ENCODE results near the gene CACNA2D4. TPM values are rescaled to one million over a fixed set of nuclear protein-coding genes. Genes with fewer than 3 reads are reported as not detected.

Gene CACNA2D4
- total RNA-seq, 1 experiment from 2014 or later = not detected

DNA sequence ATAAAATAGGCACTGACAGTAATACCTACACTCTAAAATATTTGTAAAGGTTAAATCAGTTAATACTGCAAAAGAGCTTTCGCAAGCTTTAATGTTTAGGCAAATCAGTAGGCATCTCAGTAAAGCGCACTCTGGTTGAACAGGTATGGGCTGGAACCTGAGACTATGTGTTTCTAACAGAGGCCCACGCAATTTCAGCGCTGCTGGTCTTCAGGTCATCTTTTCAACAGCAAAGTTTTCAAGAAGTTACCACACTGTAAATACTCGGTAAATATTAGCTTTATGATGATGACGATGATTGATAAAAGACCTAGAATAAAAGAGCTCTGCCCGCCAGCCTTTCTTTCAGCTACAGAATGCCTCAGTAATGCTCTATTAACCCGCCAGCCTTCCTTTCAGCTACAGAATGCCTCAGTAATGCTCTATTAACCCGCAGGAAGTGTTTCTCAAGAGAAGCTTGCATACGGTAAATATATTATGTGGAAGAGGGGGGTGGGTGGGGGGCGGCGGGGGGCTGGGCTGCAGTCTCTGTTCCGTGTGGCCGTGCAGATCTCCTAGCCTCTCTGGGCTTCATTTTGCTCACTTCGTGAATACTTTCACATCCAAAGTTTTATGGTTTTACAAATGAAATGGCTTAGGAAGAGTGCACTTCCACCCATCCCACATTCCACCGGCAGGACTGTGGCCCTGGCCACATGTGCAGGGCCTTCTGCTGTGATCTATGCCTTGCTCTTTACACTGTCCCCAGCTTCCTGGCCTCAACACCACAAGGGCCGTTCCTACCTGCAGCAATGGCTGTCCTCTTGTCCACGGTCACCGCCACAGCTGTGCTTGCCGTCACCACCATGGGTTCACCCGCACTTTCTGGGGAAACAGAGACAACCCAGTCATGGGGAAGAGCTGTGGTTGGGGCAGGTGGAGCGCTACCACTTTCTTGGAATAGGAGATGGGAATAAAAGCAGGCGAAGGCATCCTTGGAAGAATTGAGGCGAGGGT is 78.2 kb downstream of the CACNA2D4 start:
- Histone ChIP-seq H2AFZ (ENCODE audit: low read length) (no peak overlapping the region), H3K9ac (ENCODE audit: low read length) (no peak overlapping the region), H3K27me3 (ENCODE audit: low read length) (peaks cover 16% of the 10 kb centered on the region), H3K4me2 (ENCODE audit: low read length) (no peak overlapping the region), H3K79me2 (ENCODE audit: low read length) (no peaks in the 10 kb centered on the region), H4K20me1 (ENCODE audit: low read length) (no peaks in the 10 kb centered on the region), H3K4me3 (ENCODE audit: low read length) (no peak overlapping the region), H3K27ac (ENCODE audit: low read length) (no peak overlapping the region), H3K36me3 (ENCODE audit: low read depth, low read length) (no peaks in the 10 kb centered on the region), H3K4me1 (ENCODE audit: insufficient read depth, low read length) (peaks cover 19% of the 10 kb centered on the region), H3K9me3 (ENCODE audit: low read length) (no peaks in the 10 kb centered on the region), H3F3A (ENCODE audit: low read length, unreplicated experiment) (no peaks in the 10 kb centered on the region), H3K9me2 (replicated peaks; ENCODE audit: low read length) (no peaks in the 10 kb centered on the region)
- BruUV-seq (replicated peaks) = no TSS peak
- ChIA-PET POLR2A (ENCODE audit: unreplicated experiment) (no interaction called here), CTCF (no interaction called here)
- intact Hi-C loops (cut with micrococcal nuclease) = no loop called here
- TF ChIP-seq EZH2 (IDR thresholded peaks at IDR 0.05; ENCODE audit: low read length, unreplicated experiment) (no peak), EZH2phosphoT487 (IDR thresholded peaks at IDR 0.05; ENCODE audit: borderline replicate concordance, low read length) (no peak)
- TF ChIP-seq, protein P1, sequence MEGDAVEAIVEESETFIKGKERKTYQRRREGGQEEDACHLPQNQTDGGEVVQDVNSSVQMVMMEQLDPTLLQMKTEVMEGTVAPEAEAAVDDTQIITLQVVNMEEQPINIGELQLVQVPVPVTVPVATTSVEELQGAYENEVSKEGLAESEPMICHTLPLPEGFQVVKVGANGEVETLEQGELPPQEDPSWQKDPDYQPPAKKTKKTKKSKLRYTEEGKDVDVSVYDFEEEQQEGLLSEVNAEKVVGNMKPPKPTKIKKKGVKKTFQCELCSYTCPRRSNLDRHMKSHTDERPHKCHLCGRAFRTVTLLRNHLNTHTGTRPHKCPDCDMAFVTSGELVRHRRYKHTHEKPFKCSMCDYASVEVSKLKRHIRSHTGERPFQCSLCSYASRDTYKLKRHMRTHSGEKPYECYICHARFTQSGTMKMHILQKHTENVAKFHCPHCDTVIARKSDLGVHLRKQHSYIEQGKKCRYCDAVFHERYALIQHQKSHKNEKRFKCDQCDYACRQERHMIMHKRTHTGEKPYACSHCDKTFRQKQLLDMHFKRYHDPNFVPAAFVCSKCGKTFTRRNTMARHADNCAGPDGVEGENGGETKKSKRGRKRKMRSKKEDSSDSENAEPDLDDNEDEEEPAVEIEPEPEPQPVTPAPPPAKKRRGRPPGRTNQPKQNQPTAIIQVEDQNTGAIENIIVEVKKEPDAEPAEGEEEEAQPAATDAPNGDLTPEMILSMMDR (conservative IDR thresholded peaks at IDR 0.05; ENCODE audit: low read depth, low read length) = no peak
- ATAC-seq = peak; percentile 45
- peak; percentile 46 for DNase-seq

DNA sequence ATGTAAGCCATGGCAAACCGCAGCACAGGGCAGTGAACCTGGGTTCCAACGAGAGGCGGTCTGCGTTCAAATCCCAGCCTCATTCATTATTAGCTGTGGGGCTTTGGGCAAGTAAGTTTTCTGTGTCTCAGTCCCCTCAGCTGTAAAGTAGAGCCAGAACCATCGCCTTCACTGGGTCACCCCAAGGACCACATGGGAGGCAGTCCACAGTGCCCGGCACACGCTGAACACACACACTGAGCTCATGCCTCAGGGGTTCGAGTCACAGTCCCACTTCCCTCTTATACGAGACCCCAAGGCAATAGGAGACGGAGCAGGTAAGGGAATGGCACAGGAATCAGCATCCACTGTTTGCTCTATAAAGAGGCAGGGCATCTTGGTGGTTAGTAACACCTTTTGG is 79.0 kb downstream of the CACNA2D4 start:
- H3K4me3 ChIP-seq (ENCODE audit: low read length) = no peak overlapping the region
- no peak for ATAC-seq
- peaks cover 19% of the 10 kb centered on the region for H3K4me1 ChIP-seq (ENCODE audit: insufficient read depth, low read length)
- H3K9me3 ChIP-seq (ENCODE audit: low read length) = no peaks in the 10 kb centered on the region
- DNase-seq = no peak
- H4K20me1 ChIP-seq (ENCODE audit: low read length) = no peaks in the 10 kb centered on the region
- H3K4me2 ChIP-seq (ENCODE audit: low read length) = no peak overlapping the region
- TF ChIP-seq EZH2 (IDR thresholded peaks at IDR 0.05; ENCODE audit: low read length, unreplicated experiment) = no peak
- no peak for TF ChIP-seq EZH2phosphoT487 (IDR thresholded peaks at IDR 0.05; ENCODE audit: borderline replicate concordance, low read length)
- TF ChIP-seq, protein P1 (conservative IDR thresholded peaks at IDR 0.05; ENCODE audit: low read depth, low read length) = no peak
- POLR2A ChIA-PET (ENCODE audit: unreplicated experiment) = no interaction called here
- H3K79me2 ChIP-seq (ENCODE audit: low read length) = no peaks in the 10 kb centered on the region
- no peak overlapping the region for H2AFZ ChIP-seq (ENCODE audit: low read length)
- H3K36me3 ChIP-seq (ENCODE audit: low read depth, low read length) = no peaks in the 10 kb centered on the region
- CTCF ChIA-PET = no interaction called here
- no peaks in the 10 kb centered on the region for H3K9me2 ChIP-seq (replicated peaks; ENCODE audit: low read length)
- H3K27me3 ChIP-seq (ENCODE audit: low read length) = peaks cover 13% of the 10 kb centered on the region; the same call in 1 of the 2 replicates
- intact Hi-C loops (cut with micrococcal nuclease) = no loop called here
- BruUV-seq (replicated peaks) = no TSS peak
- no peaks in the 10 kb centered on the region for H3F3A ChIP-seq (ENCODE audit: low read length, unreplicated experiment)
- H3K27ac ChIP-seq (ENCODE audit: low read length) = no peak overlapping the region
- no peak overlapping the region for H3K9ac ChIP-seq (ENCODE audit: low read length)

DNA sequence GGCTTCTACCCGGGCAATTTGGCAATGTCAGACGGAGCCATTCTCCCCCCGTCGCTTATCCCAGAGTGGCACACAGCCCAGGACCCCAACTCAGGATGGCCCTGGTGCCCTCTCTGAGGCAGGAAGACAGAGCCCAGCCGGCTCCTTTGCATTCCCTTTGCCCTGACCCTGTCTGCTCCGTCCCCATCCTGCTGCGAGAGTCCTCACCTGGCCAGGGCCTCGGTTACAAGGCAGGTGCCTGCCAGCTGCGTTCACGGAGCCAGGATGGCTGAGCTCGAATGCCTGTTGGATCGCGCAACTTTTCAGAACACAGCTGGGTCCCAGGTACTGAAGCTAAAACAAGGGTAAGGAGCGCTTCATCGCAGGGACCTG is 79.5 kb downstream of the CACNA2D4 start:
- no peaks in the 10 kb centered on the region for H3K9me3 ChIP-seq (ENCODE audit: low read length)
- no peak overlapping the region for H2AFZ ChIP-seq (ENCODE audit: low read length)
- H3K27me3 ChIP-seq (ENCODE audit: low read length) = peaks cover 13% of the 10 kb centered on the region
- no peak overlapping the region for H3K27ac ChIP-seq (ENCODE audit: low read length)
- TF ChIP-seq EZH2phosphoT487 (IDR thresholded peaks at IDR 0.05; ENCODE audit: borderline replicate concordance, low read length) = no peak
- TF ChIP-seq EZH2 (IDR thresholded peaks at IDR 0.05; ENCODE audit: low read length, unreplicated experiment) = no peak
- TF ChIP-seq, protein P1 (conservative IDR thresholded peaks at IDR 0.05; ENCODE audit: low read depth, low read length) = no peak
- peaks cover 19% of the 10 kb centered on the region for H3K4me1 ChIP-seq (ENCODE audit: insufficient read depth, low read length)
- H3F3A ChIP-seq (ENCODE audit: low read length, unreplicated experiment) = no peaks in the 10 kb centered on the region
- no TSS peak for BruUV-seq (replicated peaks)
- DNase-seq (no peak), ATAC-seq (no peak)
- H3K4me3 ChIP-seq (ENCODE audit: low read length) = no peak overlapping the region
- ChIA-PET CTCF (no interaction called here), POLR2A (ENCODE audit: unreplicated experiment) (no interaction called here)
- H3K9ac ChIP-seq (ENCODE audit: low read length) = no peak overlapping the region
- H3K79me2 ChIP-seq (ENCODE audit: low read length) = no peaks in the 10 kb centered on the region
- no peaks in the 10 kb centered on the region for H3K36me3 ChIP-seq (ENCODE audit: low read depth, low read length)
- H3K4me2 ChIP-seq (ENCODE audit: low read length) = no peak overlapping the region
- H3K9me2 ChIP-seq (replicated peaks; ENCODE audit: low read length) = no peaks in the 10 kb centered on the region
- intact Hi-C loops (cut with micrococcal nuclease) = no loop called here
- no peaks in the 10 kb centered on the region for H4K20me1 ChIP-seq (ENCODE audit: low read length)
